Chondrocyte (in vitro differentiated cells): ENCODE measurements around the gene LMO7. TPM values are rescaled to one million over a fixed set of nuclear protein-coding genes. Genes with fewer than 3 reads are reported as not detected.
A peak's percentile ranks its signal among the peaks of the same experiment; 100 is the strongest.

Experiments
- DNase-seq: peaks from one replicate; pipeline ENCODE4 v3.0.0; 2021; ENCODE audit warnings: mixed read lengths, low spot score
- H3K27ac Mint-ChIP-seq: one replicate; pipeline ENCODE4 v1.8.0; 2021; ENCODE audit warnings: mild to moderate bottlenecking, moderate library complexity, mixed read lengths; ENCODE audit not compliant: unreplicated experiment
- H3K27me3 Mint-ChIP-seq: 2 replicates; pipeline ENCODE4 v1.8.0; 2021; ENCODE audit warnings: low read depth, mixed read lengths
- H3K36me3 Mint-ChIP-seq: 2 replicates; pipeline ENCODE4 v1.8.0; 2021; ENCODE audit warnings: low read depth, mixed read lengths
- H3K4me1 Mint-ChIP-seq: 2 replicates; pipeline ENCODE4 v1.8.0; 2021; ENCODE audit warnings: low read depth, mild to moderate bottlenecking, mixed read lengths
- H3K4me3 Mint-ChIP-seq: one replicate; pipeline ENCODE4 v1.8.0; 2021; ENCODE audit warnings: mild to moderate bottlenecking, moderate library complexity, mixed read lengths; ENCODE audit not compliant: unreplicated experiment
- H3K9me3 Mint-ChIP-seq: 2 replicates; pipeline ENCODE4 v1.8.0; 2021; ENCODE audit warnings: low read depth, mixed read lengths
- CTCF ChIP-seq: fragments of 200-600 bp; sonication (generic); IDR thresholded peaks from 2 replicates; pipeline ENCODE4 v1.5.0; 2021; ENCODE audit warnings: antibody characterized with exemption, mild to moderate bottlenecking, moderate library complexity
- total RNA-seq: library from RNA; stranded (reverse); gene quantifications from 3 replicates; pipeline ENCODE4 v1.2.1, GENCODE V29; 2021

LMO7 gene
- total RNA-seq, 1 donor from 2014 or later: 199 TPM

- Mint-ChIP-seq H3K27ac (no peak overlapping the region), H3K36me3 (peaks cover 12% of the 10 kb centered on the region), H3K9me3 (peaks cover 6% of the 10 kb centered on the region), H3K4me1 (peaks cover 40% of the 10 kb centered on the region), H3K27me3 (no peaks in the 10 kb centered on the region), H3K4me3 (no peak overlapping the region)
- no peak for DNase-seq
- TF ChIP-seq CTCF: no peak
These were observed 118.8 kb downstream of the LMO7 start for GRCh38 chr13:75754936-75755335.

GRCh38 chr13:75757336-75757735 is 121.2 kb downstream of the LMO7 start:
- H3K27ac Mint-ChIP-seq: no peak overlapping the region
- peaks cover 13% of the 10 kb centered on the region for H3K36me3 Mint-ChIP-seq
- H3K9me3 Mint-ChIP-seq: peaks cover 6% of the 10 kb centered on the region
- H3K4me3 Mint-ChIP-seq: no peak overlapping the region
- TF ChIP-seq CTCF: no peak
- no peak for DNase-seq
- H3K4me1 Mint-ChIP-seq: peaks cover 49% of the 10 kb centered on the region
- H3K27me3 Mint-ChIP-seq: no peaks in the 10 kb centered on the region

DNA sequence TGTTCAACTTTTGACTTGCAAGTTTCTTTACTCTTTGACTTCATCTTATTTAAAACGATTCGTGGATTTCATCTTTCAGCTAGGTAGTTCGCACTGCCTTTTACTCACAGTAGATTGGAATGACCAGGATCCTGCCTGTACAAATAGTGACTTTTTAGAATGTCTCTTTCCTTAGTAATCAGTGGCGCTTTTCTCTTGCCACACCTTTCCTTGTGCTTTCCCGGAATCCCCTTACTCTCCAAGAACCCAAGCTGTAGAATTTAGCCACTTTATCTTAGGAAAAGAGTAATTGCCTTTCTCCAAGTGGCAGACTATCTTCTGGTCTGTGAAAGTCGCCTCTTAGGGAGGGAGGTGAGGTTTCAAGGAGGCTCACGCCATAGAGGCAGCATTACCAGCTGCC is 123.4 kb downstream of the LMO7 start:
- Mint-ChIP-seq H3K27ac (no peak overlapping the region), H3K27me3 (no peaks in the 10 kb centered on the region), H3K4me1 (peaks cover 43% of the 10 kb centered on the region), H3K36me3 (peaks cover 7% of the 10 kb centered on the region), H3K9me3 (no peaks in the 10 kb centered on the region), H3K4me3 (no peak overlapping the region)
- no peak for TF ChIP-seq CTCF
- DNase-seq: no peak

- Mint-ChIP-seq H3K9me3 (no peaks in the 10 kb centered on the region), H3K4me3 (no peak overlapping the region), H3K27ac (peak overlapping the region; percentile 43), H3K4me1 (peaks cover 49% of the 10 kb centered on the region), H3K36me3 (peaks cover 7% of the 10 kb centered on the region), H3K27me3 (no peaks in the 10 kb centered on the region)
- DNase-seq: no peak
- TF ChIP-seq CTCF: peak; percentile 16
These were observed 124.2 kb downstream of the LMO7 start for GRCh38 chr13:75760131-75761021.

GRCh38 chr13:75761369-75761768 is 125.2 kb downstream of the LMO7 start:
- peaks cover 2% of the 10 kb centered on the region for H3K36me3 Mint-ChIP-seq
- H3K4me3 Mint-ChIP-seq: no peak overlapping the region

More at GRCh38 chr13:75761369-75761768, 125.2 kb downstream of the LMO7 start:
- Mint-ChIP-seq H3K4me1 (peaks cover 58% of the 10 kb centered on the region), H3K27me3 (no peaks in the 10 kb centered on the region), H3K27ac (no peak overlapping the region), H3K9me3 (no peaks in the 10 kb centered on the region)
- no peak for TF ChIP-seq CTCF
- no peak for DNase-seq
